Endothelial cell of umbilical vein (primary cell): Measurements from ENCODE around the gene BORCS5. TPM values are rescaled to one million over a fixed set of nuclear protein-coding genes. Genes with fewer than 3 reads are reported as not detected.

Source experiments
- BruUV-seq: library from RNA; stranded (reverse); fragments of 400-500 nt; replicated peaks from 2 replicates; lab custom pipeline; 2021; lab: Mats Ljungman, UMichigan
- CTCF ChIA-PET: fragments of 300-600, 350-600 bp; sonication (Branson Sonifier 250); formaldehyde crosslinking; loops from one replicate; lab custom pipeline; 2021; ENCODE audit warnings: antibody characterized with exemption, inconsistent platforms; lab: Charles Lee
- POLR2A ChIA-PET: fragments of 300-600, 350-600 bp; sonication (Branson Sonifier 250); formaldehyde crosslinking; loops from one replicate; lab custom pipeline; 2021; ENCODE audit warnings: antibody characterized with exemption, inconsistent platforms; lab: Charles Lee
- DNase-seq: peaks from one replicate; pipeline ENCODE4 v3.0.0-alpha.2; 2011; ENCODE audit warnings: low read depth, low spot score
- FAIRE-seq: peaks from 2 replicates; lab custom pipeline; 2011; peaks lifted over from hg19 to GRCh38; lab: Jason Lieb, UNC
- H2AFZ ChIP-seq: 2 replicates; pipeline ENCODE4 v1.6.0; 2012; ENCODE audit warnings: low read depth, low read length, control low read depth, inconsistent platforms
- H3K27ac ChIP-seq: 2 replicates; pipeline ENCODE4 v1.5.1; 2011; ENCODE audit warnings: low read depth, mild to moderate bottlenecking, control low read depth, low read length, moderate library complexity; ENCODE audit not compliant: insufficient read depth
- H3K27me3 ChIP-seq, 2 experiments: 2 replicates each; pipeline versions ENCODE4 v1.6.0 to v1.6.1; 2011; ENCODE audit warnings: low read length in 2 of 2, mixed read lengths in 1 of 2; ENCODE audit not compliant: control insufficient read depth in 2 of 2, insufficient read depth in 2 of 2
- H3K36me3 ChIP-seq, 2 experiments: 2 replicates in 1 of 2; 3 replicates in 1 of 2; pipeline ENCODE4 v1.5.1; 2011; ENCODE audit warnings: low read length in 2 of 2, mild to moderate bottlenecking in 1 of 2, moderate library complexity in 1 of 2; ENCODE audit not compliant: control insufficient read depth in 2 of 2, insufficient read depth in 2 of 2; ENCODE audit errors: extremely low read depth in 1 of 2
- H3K4me1 ChIP-seq: 3 replicates; pipeline ENCODE4 v1.5.1; 2011; ENCODE audit warnings: mild to moderate bottlenecking, low read length; ENCODE audit not compliant: control insufficient read depth, insufficient read depth; ENCODE audit errors: extremely low read depth
- H3K4me2 ChIP-seq: 2 replicates; pipeline ENCODE4 v1.6.1; 2011; ENCODE audit warnings: low read length, control low read depth, mixed read lengths; ENCODE audit not compliant: insufficient read depth
- H3K4me3 ChIP-seq, 3 experiments: fragments of 200-600 bp in 1 of 3; sonication (generic), shearing (Covaris generic) in 1 of 3; replicated peaks in 1 of 3; 2 replicates each; pipeline ENCODE4 v1.5.1; 2011 to 2016; ENCODE audit warnings: control low read depth in 3 of 3, low read length in 3 of 3, mild to moderate bottlenecking in 2 of 3, inconsistent platforms in 1 of 3, low read depth in 1 of 3, moderate library complexity in 1 of 3; ENCODE audit not compliant: insufficient read depth in 1 of 3
- H3K79me2 ChIP-seq: 2 replicates; pipeline ENCODE4 v1.6.0; 2012; ENCODE audit warnings: low read length, inconsistent platforms; ENCODE audit not compliant: control insufficient read depth, insufficient read depth
- H3K9ac ChIP-seq: replicated peaks from 2 replicates; pipeline ENCODE3; 2011; ENCODE audit warnings: low read length, control low read depth; ENCODE audit not compliant: insufficient read depth; ENCODE audit errors: extremely low read depth
- H3K9me1 ChIP-seq: replicated peaks from 3 replicates; pipeline ENCODE4 v1.6.0; 2011; ENCODE audit warnings: mild to moderate bottlenecking, low read length; ENCODE audit not compliant: control insufficient read depth, insufficient read depth; ENCODE audit errors: extremely low read depth
- H3K9me3 ChIP-seq: replicated peaks from 2 replicates; pipeline ENCODE4 v1.5.1; 2012; ENCODE audit warnings: low read length, inconsistent platforms; ENCODE audit not compliant: control insufficient read depth, insufficient read depth
- H4K20me1 ChIP-seq: replicated peaks from 2 replicates; pipeline ENCODE3; 2011; ENCODE audit warnings: mild to moderate bottlenecking, low read length; ENCODE audit not compliant: control insufficient read depth, insufficient read depth; ENCODE audit errors: extremely low read depth
- CTCF ChIP-seq, 2 donors: IDR thresholded peaks; 1 replicate in 1 of 2; 2 replicates in 1 of 2; pipeline ENCODE4 v1.5.1; 2011; ENCODE audit warnings: low read length in 2 of 2, mild to moderate bottlenecking in 2 of 2, moderate library complexity in 2 of 2, control low read depth in 1 of 2, inconsistent platforms in 1 of 2, low read depth in 1 of 2; ENCODE audit not compliant: insufficient read depth in 1 of 2; ENCODE audit errors: extremely low read depth in 1 of 2
- EZH2 ChIP-seq: IDR thresholded peaks from 2 replicates; pipeline ENCODE4 v1.6.1; 2012; ENCODE audit warnings: borderline replicate concordance, low read depth, mild to moderate bottlenecking, moderate library complexity, low read length, inconsistent platforms; ENCODE audit not compliant: severe bottlenecking
- FOS ChIP-seq: IDR thresholded peaks from 2 replicates; pipeline ENCODE4 v1.6.1; 2011; ENCODE audit warnings: mild to moderate bottlenecking, low read length, moderate library complexity, borderline replicate concordance; ENCODE audit not compliant: insufficient read depth
- GATA2 ChIP-seq: IDR thresholded peaks from 2 replicates; pipeline ENCODE4 v1.7.0; 2011; ENCODE audit warnings: low read depth, mild to moderate bottlenecking, moderate library complexity, mixed read lengths, low read length; ENCODE audit not compliant: insufficient read length, insufficient read depth
- POLR2A ChIP-seq: IDR thresholded peaks from 2 replicates; pipeline ENCODE4 v1.6.1; 2012; ENCODE audit warnings: low read depth, mild to moderate bottlenecking, control low read depth, low read length
- POLR2AphosphoS5 ChIP-seq: IDR thresholded peaks from 2 replicates; pipeline ENCODE4 v1.6.1; 2012; ENCODE audit warnings: low read depth, mild to moderate bottlenecking, control low read depth, low read length, moderate library complexity; ENCODE audit not compliant: insufficient read depth
- dilution Hi-C: fragments of 300-500 bp; cut with MboI; formaldehyde crosslinking; loops from one replicate; pipeline ENCODE4 v1.15.0; 2019; ENCODE audit warnings: low sequenced_read_pairs; ENCODE audit not compliant: extremely low pct_ligation_motif_present
- intact Hi-C: fragments of 100-400 bp; cut with micrococcal nuclease; formaldehyde crosslinking; loops from one replicate; pipeline ENCODE4 v1.10.0; 2022
- polyA plus RNA-seq, 4 experiments: library from polyadenylated mRNA; depleted of rRNA in 3 of 4; stranded (reverse) in 3 of 4; unstranded in 1 of 4; fragments of >200 nt; gene quantifications; 2 replicates each; pipeline versions ENCODE4 v1.2.1 to v1.2.3, GENCODE V29; 2011 to 2012; ENCODE audit warnings: missing spikeins in 1 of 4
- total RNA-seq: library from RNA; stranded (reverse); gene quantifications from 2 replicates; pipeline ENCODE4 v1.2.3, GENCODE V29; 2021

Gene BORCS5
- total and polyA plus RNA-seq, 2 donors (not counting 3 experiments of a cell fraction or from before 2014, with no cell fraction given): 8.3 to 10.5 TPM

GRCh38 chr12:12399161-12399560, 42.3 kb downstream of the BORCS5 start:
- TF ChIP-seq CTCF (IDR thresholded peaks at IDR 0.05; ENCODE audit: extremely low read depth in 1 of 2, insufficient read depth in 1 of 2, low read depth in 1 of 2, low read length in 2 of 2): no peak
- no peak for TF ChIP-seq POLR2A
- no peak for TF ChIP-seq EZH2
- no peak for TF ChIP-seq FOS
- TF ChIP-seq POLR2AphosphoS5: no peak
- TF ChIP-seq GATA2: no peak
- ChIA-PET CTCF (interaction anchor here (0.6 to 1.9 kb wide), 7 partner anchors 8 to 165 kb away, joined by 3 to 8 read pairs (median 4); partner anchors contain the start of gene DUSP16), POLR2A (no interaction called here)
- H3K4me1 ChIP-seq: peaks cover 16% of the 10 kb centered on the region
- H4K20me1 ChIP-seq: no peaks in the 10 kb centered on the region
- no TSS peak for BruUV-seq
- H3K4me3 ChIP-seq: no peak overlapping the region
- no peaks in the 10 kb centered on the region for H3K79me2 ChIP-seq
- H3K36me3 ChIP-seq: no peaks in the 10 kb centered on the region
- no peak for FAIRE-seq
- H3K4me2 ChIP-seq: no peak overlapping the region
- H3K9ac ChIP-seq: no peak overlapping the region
- dilution Hi-C loops (no loop called here), intact Hi-C loops (loop anchor here (5.0 kb wide), 1 partner anchor 163 kb away; the partner anchor contains the start of gene DUSP16)
- H3K9me1 ChIP-seq: no peaks in the 10 kb centered on the region
- H3K27ac ChIP-seq: no peak overlapping the region
- H3K27me3 ChIP-seq: no peaks in the 10 kb centered on the region
- H3K9me3 ChIP-seq: no peaks in the 10 kb centered on the region
- H2AFZ ChIP-seq: no peak overlapping the region
- DNase-seq: no peak
